VCaP (cell line): ENCODE measurements around the gene TADA2B.
A peak's percentile ranks its signal among the peaks of the same experiment; 100 is the strongest.
"Not testable (repeated sequence)": the region's sequence is repeated elsewhere in the genome, so short reads cannot be mapped to it uniquely, and the experiment has no call there.

Experiments
- H3K27ac ChIP-seq: fragments of 450-650 bp; 2 replicates; pipeline ENCODE4 v1.5.1; 2017
- CTCF ChIP-seq: fragments of 450-650 bp; conservative IDR thresholded peaks from 2 replicates; pipeline ENCODE4 v1.5.1; 2017; ENCODE audit warnings: mild to moderate bottlenecking, moderate library complexity

The TADA2B gene

GRCh38 chr4:7074426-7074825 lies 31.3 kb downstream of the TADA2B start:
- no peak overlapping the region for H3K27ac ChIP-seq
- TF ChIP-seq CTCF: no peak

GRCh38 chr4:7075962-7076695 lies 33.0 kb downstream of the TADA2B start:
- H3K27ac ChIP-seq: no peak overlapping the region
- TF ChIP-seq CTCF: no peak

GRCh38 chr4:7076696-7077082 lies 33.5 kb downstream of the TADA2B start:
- no peak overlapping the region for H3K27ac ChIP-seq
- no peak for TF ChIP-seq CTCF

DNA sequence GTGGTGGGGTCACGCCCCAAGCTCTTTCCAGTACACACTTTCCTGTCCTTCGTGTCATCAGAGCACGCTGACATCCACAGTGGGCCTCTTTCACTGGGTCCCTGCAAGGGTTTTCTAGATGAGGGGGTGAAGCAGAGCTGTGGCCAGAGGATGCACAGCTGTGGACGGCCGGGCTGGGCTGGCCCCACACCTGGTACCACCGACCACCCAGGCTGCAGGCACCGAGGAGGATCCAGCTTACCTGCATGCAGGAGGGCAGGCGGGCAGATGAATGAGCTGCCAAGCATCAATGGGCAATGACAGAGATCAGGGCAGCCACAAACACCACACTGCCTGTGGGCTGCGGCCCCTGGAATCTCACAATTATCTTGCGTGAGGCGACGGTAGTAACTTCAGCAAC lies 34.2 kb downstream of the TADA2B start:
- no peak overlapping the region for H3K27ac ChIP-seq
- TF ChIP-seq CTCF: no peak

- TF ChIP-seq CTCF: no peak
- H3K27ac ChIP-seq: no peak overlapping the region
Observed at GRCh38 chr4:7078025-7078424, 34.9 kb downstream of the TADA2B start.

- not testable (repeated sequence) for H3K27ac ChIP-seq
Observed at GRCh38 chr4:7079483-7079882, 36.3 kb downstream of the TADA2B start.

DNA sequence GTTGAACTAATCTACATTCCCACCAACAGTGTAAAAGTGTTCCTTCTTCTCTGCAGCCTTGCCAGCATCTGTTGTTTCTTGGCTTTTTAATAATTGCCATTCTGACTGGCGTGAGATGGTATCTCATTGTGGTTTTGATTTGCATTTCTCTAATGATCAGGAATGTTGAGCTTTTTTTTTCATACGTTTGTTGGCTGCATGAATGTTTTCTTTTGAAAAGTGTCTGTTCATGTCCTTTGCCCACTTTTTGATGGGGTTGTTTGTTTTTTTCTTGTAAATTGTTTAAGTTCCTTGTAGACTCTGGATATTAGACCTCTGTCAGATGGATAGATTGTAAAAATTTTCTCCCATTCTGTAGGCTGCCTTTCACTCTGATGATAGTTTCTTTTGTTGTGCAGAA lies 36.7 kb downstream of the TADA2B start:
- H3K27ac ChIP-seq: not testable (repeated sequence)

DNA sequence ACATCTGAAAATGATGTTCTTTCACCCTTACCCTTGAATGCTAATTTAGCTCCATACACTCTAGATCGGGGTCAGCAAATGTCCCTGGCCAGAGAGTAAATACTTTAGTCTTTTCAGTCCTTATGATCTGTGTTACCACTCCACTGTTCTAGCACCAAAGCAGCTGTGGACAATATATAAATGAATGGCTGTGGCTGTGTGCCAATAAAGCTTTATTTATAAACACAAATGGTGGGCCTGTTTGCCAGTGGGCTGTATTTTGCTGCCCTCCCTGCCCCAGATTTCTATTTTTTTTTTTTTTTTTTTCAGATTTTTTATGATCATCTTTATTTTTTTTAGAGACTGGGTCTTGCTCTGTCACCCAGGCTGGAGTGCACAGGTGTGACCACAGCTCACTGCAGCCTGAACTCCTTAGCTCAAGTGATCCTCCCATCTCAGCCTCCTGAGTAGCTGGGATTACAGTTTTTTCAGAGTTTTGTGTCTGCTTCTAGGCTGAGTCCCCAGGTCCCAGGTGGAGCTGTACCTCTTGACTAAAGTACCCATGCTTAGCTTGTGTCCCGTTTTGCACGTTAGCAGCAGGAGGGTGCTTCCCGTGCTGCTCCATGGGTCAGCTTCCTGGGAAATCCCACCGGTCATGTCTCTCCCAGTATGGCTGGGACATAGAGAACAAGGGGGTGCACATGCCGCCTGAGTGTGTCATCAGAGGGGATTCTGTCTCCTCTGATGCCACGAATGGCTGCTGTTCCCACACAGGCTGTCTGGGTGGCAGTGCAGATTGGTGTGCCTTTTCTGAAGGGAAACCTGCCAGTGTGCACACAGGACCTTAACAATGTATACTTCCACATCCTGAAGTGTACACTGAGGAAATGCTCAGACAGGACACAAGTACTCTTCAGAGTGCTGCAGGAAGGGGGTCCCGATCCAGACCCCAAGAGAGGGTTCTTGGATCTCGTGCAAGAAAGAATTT lies 40.7 kb downstream of the TADA2B start:
- no peak for TF ChIP-seq CTCF
- peak overlapping the region; percentile 40 for H3K27ac ChIP-seq

- peak overlapping the region; percentile 40 for H3K27ac ChIP-seq
Observed at GRCh38 chr4:7084564-7084961, 41.4 kb downstream of the TADA2B start.
